Heart left ventricle (tissue), 13 donors: ENCODE data around the gene CHN1.

Experiments used
- CTCF ChIP-seq, 12 donors: fragments of 200-600 bp; sonication (generic) in 4 of 12; IDR thresholded peaks; one replicate each; pipeline versions ENCODE4 v1.5.0 to v1.8.0; 2018 to 2022; ENCODE audit warnings: antibody characterized with exemption in 12 of 12, mild to moderate bottlenecking in 5 of 12
- POLR2A ChIP-seq, 2 donors: fragments of 450-650 bp; IDR thresholded peaks; one replicate each; pipeline ENCODE4 v1.6.1; 2017; ENCODE audit warnings: antibody characterized with exemption in 2 of 2, mild to moderate bottlenecking in 2 of 2, moderate library complexity in 2 of 2
- donor health status: ischemic (EF 13 %, LVEDD 7.1; RV severe dilation, severe dysfunction).
- donor health status: DM: no; HTN: yes; CAD: no.
- donor health status: DM: no; HTN: no; CAD: no.
- donor health status: ischemic (EF 25% LVEDD 6.9; RV normal size, moderate dysfunction).
- donor health status: ischemic (EF 25% LVEDD 5.7; RV mildly dilated, moderate dysfunction).
- donor health status: ischemic (EF 35%, LVEDD 5.7; RV mildly dilated, moderate dysfunction).
- donor health status: nonischemic (EF 11% LVEDD 7.7; RV severe dilation, severe dysfunction).
- donor health status: DM: yes; HTN: yes; CAD: no.
- donor health status: PGD.
- donor health status: ischemic (EF 29% LVEDD 5.4; RV normal size, mild dysfunction).
- donor health status: nonischemic (EF 23%, LVEDD 6.1; RV moderate dilation, normal function).

GRCh38 chr2:174777347-174778084 is 227.7 kb downstream of the CHN1 start:
- TF ChIP-seq POLR2A (IDR thresholded peaks at IDR 0.05) (no peak), CTCF (IDR thresholded peaks at IDR 0.05) (no peak)
